ENCODE measurements around the gene SCN11A.

Gene SCN11A

GRCh38 chr3:39051649-39052561, at the start of gene SCN11A, which contains the start of gene WDR48:
SCN11A (minus strand) TSS chr3:39051944; CDS start chr3:38950362, 101,582 bp downstream.
WDR48 (plus strand) TSS chr3:39052016; CDS start chr3:39052026, 10 bp downstream.
- DNase-seq = peak; percentile 98

GRCh38 chr3:39101022-39101689, 49.4 kb upstream of the SCN11A start:
- peak; percentile 85 for DNase-seq

- DNase-seq = no peak
Observed at GRCh38 chr3:39100500-39100886, 48.7 kb upstream of the SCN11A start.

GRCh38 chr3:39099738-39100499, 48.2 kb upstream of the SCN11A start:
- DNase-seq = no peak

GRCh38 chr3:39099242-39099641, 47.5 kb upstream of the SCN11A start:
- no peak for DNase-seq

GRCh38 chr3:39098473-39099000, 46.8 kb upstream of the SCN11A start:
- no peak for DNase-seq

- DNase-seq = no peak
Observed at GRCh38 chr3:39097716-39098472, 46.1 kb upstream of the SCN11A start.

GRCh38 chr3:39096775-39097174, 45.0 kb upstream of the SCN11A start:
- no peak for DNase-seq

- no peak for DNase-seq
Observed at GRCh38 chr3:39095778-39096177, 44.0 kb upstream of the SCN11A start.

- peak; percentile 57 for DNase-seq
Observed at GRCh38 chr3:39094851-39095677, 43.3 kb upstream of the SCN11A start.

GRCh38 chr3:39090922-39091321, 39.2 kb upstream of the SCN11A start:
- no peak for DNase-seq

GRCh38 chr3:39088889-39089288, 37.1 kb upstream of the SCN11A start:
- DNase-seq = no peak

GRCh38 chr3:39088456-39088855, 36.7 kb upstream of the SCN11A start:
- no peak for DNase-seq

GRCh38 chr3:39086144-39086543, 34.4 kb upstream of the SCN11A start:
- DNase-seq = no peak

GRCh38 chr3:39082666-39083313, 31.0 kb upstream of the SCN11A start:
- DNase-seq = no peak

- peak; percentile 45 for DNase-seq
Observed at GRCh38 chr3:39080026-39080425, 28.3 kb upstream of the SCN11A start.

GRCh38 chr3:39079530-39079929, 27.8 kb upstream of the SCN11A start:
- DNase-seq = peak; percentile 9

- no peak for DNase-seq
Observed at GRCh38 chr3:39075910-39076309, 24.2 kb upstream of the SCN11A start.

GRCh38 chr3:39068556-39068955, 16.8 kb upstream of the SCN11A start:
- DNase-seq = no peak

GRCh38 chr3:39067286-39067685, 15.5 kb upstream of the SCN11A start:
- DNase-seq = no peak

- DNase-seq = peak; percentile 88
Observed at GRCh38 chr3:39065197-39065596, 13.5 kb upstream of the SCN11A start.

Measured in hematopoietic multipotent progenitor cell treated with erythropoietin and hydrocortisone succinate and interleukin-3 and kit ligand, for 6 days (in vitro differentiated cells).